ENCODE data around the gene MYCL.

- no peak for TF ChIP-seq POLR2A (IDR thresholded peaks at IDR 0.05; ENCODE audit: low read depth, low read length)
- TF ChIP-seq POLR2AphosphoS5 (IDR thresholded peaks at IDR 0.05; ENCODE audit: low read depth, low read length): no peak
- no peak for TF ChIP-seq POU2F2 (IDR thresholded peaks at IDR 0.05; ENCODE audit: low read depth, low read length)
- no peak for TF ChIP-seq SPI1 (IDR thresholded peaks at IDR 0.05; ENCODE audit: low read depth, low read length)
- TF ChIP-seq TAF1 (IDR thresholded peaks at IDR 0.05; ENCODE audit: low read depth, low read length): no peak
- no peak for TF ChIP-seq PAX5 (IDR thresholded peaks at IDR 0.05; ENCODE audit: insufficient read depth, low read length, severe bottlenecking)
Measured at GRCh38 chr1:39882152-39882551, 19.6 kb downstream of the MYCL start.
